ENCODE measurements around the gene RPTOR. TPM values are rescaled to one million over a fixed set of nuclear protein-coding genes. Genes with fewer than 3 reads are reported as not detected.

The RPTOR gene
- total and polyA plus RNA-seq, 4 donors: 12.4 to 46.1 (median 29.7) TPM

DNA sequence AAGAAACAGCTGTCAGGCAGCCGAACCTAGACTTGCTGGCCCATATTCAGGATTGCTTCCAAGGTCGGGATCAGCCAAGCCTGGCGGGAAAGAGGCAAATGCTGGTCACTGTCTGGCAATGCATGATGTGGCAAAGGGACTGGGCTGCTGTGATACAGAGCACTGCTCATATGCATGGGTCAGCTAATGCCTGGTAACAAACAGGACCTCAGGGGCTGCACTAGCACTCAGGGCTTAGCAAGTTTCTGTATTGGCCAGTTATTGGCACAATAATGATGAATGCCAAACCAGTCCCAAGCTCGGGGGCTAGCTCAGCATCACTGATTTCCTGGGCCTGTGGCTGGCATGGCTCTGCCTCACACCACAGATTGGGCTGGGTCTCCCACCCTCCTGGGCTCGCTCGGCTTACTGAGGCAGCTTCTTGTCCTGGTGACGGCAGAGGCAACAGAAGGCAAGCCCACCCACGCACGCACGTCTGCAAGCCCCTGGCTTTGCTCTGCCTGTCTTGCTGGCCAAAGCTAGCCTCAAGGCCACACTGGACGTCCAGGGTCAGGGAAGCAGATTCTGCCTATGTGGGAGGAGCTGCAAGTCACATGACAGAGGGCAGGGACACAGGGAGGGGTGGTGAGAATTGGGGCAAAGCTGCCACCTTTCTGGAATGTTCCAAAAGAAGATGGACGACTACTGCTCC is 21.4 kb upstream of the RPTOR start:
- H3K27me3 ChIP-seq (ENCODE audit: control insufficient read depth in 3 of 3, insufficient read depth in 3 of 3, low read length in 2 of 3): peaks cover 0 to 25% (median 2%) of the 10 kb centered on the region in 3 donors
- H3K9me3 ChIP-seq (ENCODE audit: control insufficient read depth in 4 of 4, insufficient read depth in 3 of 4, low read length in 3 of 4): peaks cover 0 to 3% (median 0%) of the 10 kb centered on the region in 4 donors
- no peak for ATAC-seq (ENCODE audit: insufficient read depth, low FRiP score)
- no peak overlapping the region for H3K9ac ChIP-seq (ENCODE audit: insufficient read depth in 1 of 2, low read length in 2 of 2)
- TF ChIP-seq, protein P1, sequence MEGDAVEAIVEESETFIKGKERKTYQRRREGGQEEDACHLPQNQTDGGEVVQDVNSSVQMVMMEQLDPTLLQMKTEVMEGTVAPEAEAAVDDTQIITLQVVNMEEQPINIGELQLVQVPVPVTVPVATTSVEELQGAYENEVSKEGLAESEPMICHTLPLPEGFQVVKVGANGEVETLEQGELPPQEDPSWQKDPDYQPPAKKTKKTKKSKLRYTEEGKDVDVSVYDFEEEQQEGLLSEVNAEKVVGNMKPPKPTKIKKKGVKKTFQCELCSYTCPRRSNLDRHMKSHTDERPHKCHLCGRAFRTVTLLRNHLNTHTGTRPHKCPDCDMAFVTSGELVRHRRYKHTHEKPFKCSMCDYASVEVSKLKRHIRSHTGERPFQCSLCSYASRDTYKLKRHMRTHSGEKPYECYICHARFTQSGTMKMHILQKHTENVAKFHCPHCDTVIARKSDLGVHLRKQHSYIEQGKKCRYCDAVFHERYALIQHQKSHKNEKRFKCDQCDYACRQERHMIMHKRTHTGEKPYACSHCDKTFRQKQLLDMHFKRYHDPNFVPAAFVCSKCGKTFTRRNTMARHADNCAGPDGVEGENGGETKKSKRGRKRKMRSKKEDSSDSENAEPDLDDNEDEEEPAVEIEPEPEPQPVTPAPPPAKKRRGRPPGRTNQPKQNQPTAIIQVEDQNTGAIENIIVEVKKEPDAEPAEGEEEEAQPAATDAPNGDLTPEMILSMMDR (IDR thresholded peaks at IDR 0.05; ENCODE audit: control extremely low read depth, extremely low read depth): no peak
- H3K27ac ChIP-seq (ENCODE audit: low read depth in 1 of 2, low read length in 1 of 2): no peak overlapping the region
- no peaks in the 10 kb centered on the region for H3K36me3 ChIP-seq (ENCODE audit: control insufficient read depth in 4 of 4, insufficient read depth in 4 of 4, low read length in 4 of 4)
- H3K4me3 ChIP-seq: no peak overlapping the region
- H3K4me1 ChIP-seq (ENCODE audit: control insufficient read depth in 5 of 5, insufficient read depth in 5 of 5, low read length in 5 of 5): peaks cover 0 to 6% (median 0%) of the 10 kb centered on the region in 5 donors
- WGBS, 2 donors: 85 to 87% methylated on average over 12 of the region's 12 CpGs
- DNase-seq: no peak

DNA sequence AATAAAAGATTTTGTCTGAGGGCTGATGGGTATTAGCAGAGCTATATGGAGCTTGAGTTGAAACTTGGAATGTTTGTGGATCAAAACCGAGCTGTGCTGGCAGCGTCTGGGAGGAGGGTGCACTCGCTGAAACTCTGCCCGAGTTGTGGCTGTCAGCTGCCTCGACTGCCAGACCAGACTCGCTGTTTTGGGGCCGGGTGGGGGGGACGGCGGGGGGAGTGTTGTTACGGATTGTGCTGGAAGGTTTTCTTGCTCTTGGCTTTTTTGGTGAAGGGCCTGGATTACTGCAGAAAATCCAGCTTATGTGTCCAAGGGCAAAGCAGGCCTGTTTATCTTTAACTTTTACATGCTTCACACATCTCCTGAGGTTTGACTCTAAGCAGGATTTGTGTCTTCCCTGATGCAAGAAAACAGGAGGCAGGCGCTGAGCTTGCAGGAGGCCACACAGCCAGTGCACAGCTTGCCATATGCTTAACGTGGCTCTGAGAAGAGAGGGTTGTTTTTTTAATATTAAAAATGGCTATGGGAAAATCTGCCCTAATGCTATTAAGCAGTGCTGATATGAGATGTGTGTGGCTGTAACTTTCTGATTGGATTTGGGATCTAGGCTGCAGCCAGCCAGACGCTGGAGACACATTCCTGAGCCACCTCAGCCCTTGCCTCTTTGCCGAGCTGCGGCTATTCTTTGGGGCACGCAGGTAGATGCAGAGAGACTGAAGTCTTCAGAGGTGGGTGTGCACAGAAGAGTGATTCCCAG is 20.5 kb upstream of the RPTOR start:
- TF ChIP-seq, protein P1 (IDR thresholded peaks at IDR 0.05; ENCODE audit: control extremely low read depth, extremely low read depth): no peak
- ATAC-seq (ENCODE audit: insufficient read depth, low FRiP score) (no peak), DNase-seq (no peak)
- WGBS, 2 donors: 72 to 79% methylated on average over 16 of the region's 16 CpGs
- Histone ChIP-seq H3K4me3 (no peak overlapping the region), H3K36me3 (ENCODE audit: control insufficient read depth in 4 of 4, insufficient read depth in 4 of 4, low read length in 4 of 4) (no peaks in the 10 kb centered on the region), H3K27ac (ENCODE audit: low read depth in 1 of 2, low read length in 1 of 2) (no peak overlapping the region), H3K4me1 (ENCODE audit: control insufficient read depth in 5 of 5, insufficient read depth in 5 of 5, low read length in 5 of 5) (peaks cover 0 to 6% (median 0%) of the 10 kb centered on the region in 5 donors), H3K27me3 (ENCODE audit: control insufficient read depth in 3 of 3, insufficient read depth in 3 of 3, low read length in 2 of 3) (peaks cover 0 to 26% (median 2%) of the 10 kb centered on the region in 3 donors), H3K9ac (ENCODE audit: insufficient read depth in 1 of 2, low read length in 2 of 2) (no peak overlapping the region), H3K9me3 (ENCODE audit: control insufficient read depth in 4 of 4, insufficient read depth in 3 of 4, low read length in 3 of 4) (peaks cover 0 to 3% (median 0%) of the 10 kb centered on the region in 4 donors)

DNA sequence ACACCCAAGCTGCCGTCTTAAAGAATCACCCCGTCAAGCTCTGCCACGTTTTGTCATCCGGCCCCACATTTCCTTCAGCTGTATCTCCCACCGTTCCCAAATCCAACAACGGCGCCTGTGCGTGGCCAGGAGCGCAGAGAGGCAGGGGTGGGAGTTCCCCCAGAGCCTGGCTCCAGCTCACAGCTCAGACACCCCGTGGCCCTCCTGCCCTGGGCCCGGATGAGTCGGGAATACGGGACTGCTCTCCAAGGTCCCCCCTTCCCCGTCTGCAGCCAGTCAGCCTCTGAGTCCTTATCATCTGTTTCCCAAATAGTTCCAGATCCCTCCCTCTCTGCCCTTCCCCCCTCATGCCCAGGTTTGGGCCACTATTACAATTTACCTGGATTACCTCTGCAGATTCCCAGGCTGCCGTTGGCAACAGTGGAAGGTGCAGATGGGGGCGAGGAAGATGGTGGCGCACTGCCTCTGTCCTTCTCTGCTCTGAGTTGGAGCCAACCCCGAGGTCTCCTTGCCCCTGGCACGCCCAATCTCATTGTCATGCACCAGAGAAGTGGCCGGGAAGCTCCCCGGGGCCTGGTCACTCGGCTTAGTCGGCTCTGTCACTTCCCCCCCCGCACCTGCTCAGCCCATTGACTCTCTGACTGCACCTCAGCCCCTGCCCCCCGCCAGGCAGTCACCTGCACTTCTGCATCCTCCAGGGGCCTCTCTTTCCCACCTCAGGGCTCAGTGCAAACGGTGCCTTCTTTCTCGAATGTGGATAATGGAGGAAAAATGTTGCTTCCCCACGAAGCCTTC is 18.3 kb upstream of the RPTOR start:
- Histone ChIP-seq H3K27me3 (ENCODE audit: control insufficient read depth in 3 of 3, insufficient read depth in 3 of 3, low read length in 2 of 3) (peaks cover 0 to 30% (median 5%) of the 10 kb centered on the region in 3 donors), H3K36me3 (ENCODE audit: control insufficient read depth in 4 of 4, insufficient read depth in 4 of 4, low read length in 4 of 4) (no peaks in the 10 kb centered on the region), H3K9me3 (ENCODE audit: control insufficient read depth in 4 of 4, insufficient read depth in 3 of 4, low read length in 3 of 4) (peaks cover 0 to 3% (median 0%) of the 10 kb centered on the region in 4 donors), H3K4me3 (no peak overlapping the region), H3K4me1 (ENCODE audit: control insufficient read depth in 5 of 5, insufficient read depth in 5 of 5, low read length in 5 of 5) (no peaks in the 10 kb centered on the region), H3K27ac (ENCODE audit: low read depth in 1 of 2, low read length in 1 of 2) (no peak overlapping the region), H3K9ac (ENCODE audit: insufficient read depth in 1 of 2, low read length in 2 of 2) (no peak overlapping the region)
- TF ChIP-seq, protein P1 (IDR thresholded peaks at IDR 0.05; ENCODE audit: control extremely low read depth, extremely low read depth): no peak
- 46 to 51% methylated on average over 27 to 28 of the region's 28 CpGs for WGBS, 2 donors
- no peak for DNase-seq
- ATAC-seq (ENCODE audit: insufficient read depth, low FRiP score): no peak

All from lung (tissue), 12 donors.